Measurements from ENCODE around the gene FOLR3.
"Not testable (repeated sequence)": the region's sequence is repeated elsewhere in the genome, so short reads cannot be mapped to it uniquely, and the experiment has no call there.

GRCh38 chr11:72135473-72135872 is at the start of gene FOLR3:
- TF ChIP-seq POLR2AphosphoS5 (IDR thresholded peaks at IDR 0.05; ENCODE audit: control insufficient read depth, insufficient read depth, low read depth, low read length); NR0B1 (IDR thresholded peaks at IDR 0.05; ENCODE audit: partially characterized antibody); CTCF (IDR thresholded peaks at IDR 0.05 in 2 of 3, conservative IDR thresholded peaks at IDR 0.05 in 1 of 3; ENCODE audit: insufficient read depth in 2 of 3, low read depth in 1 of 3, low read length in 3 of 3); ZFP91 (CRISPR knock-in tag; IDR thresholded peaks at IDR 0.05); EP300 (IDR thresholded peaks at IDR 0.05; ENCODE audit: low read length); GABPB1 (CRISPR knock-in tag; IDR thresholded peaks at IDR 0.05); ELF4 (CRISPR knock-in tag; IDR thresholded peaks at IDR 0.05); EZH2 (IDR thresholded peaks at IDR 0.05; ENCODE audit: borderline replicate concordance, low read depth, low read length); SMARCB1 (IDR thresholded peaks at IDR 0.05; ENCODE audit: insufficient read length, low read depth): not testable (repeated sequence)
